GM12878 (cell line): ENCODE results near the gene CLCC1. TPM values are rescaled to one million over a fixed set of nuclear protein-coding genes. Genes with fewer than 3 reads are reported as not detected.
"Not testable (repeated sequence)": the region's sequence is repeated elsewhere in the genome, so short reads cannot be mapped to it uniquely, and the experiment has no call there.

Source experiments
- ATAC-seq: fragments of 200-7000 bp; cut with Tn5 transposase; 3 replicates; pipeline ENCODE4 v1.9.1; 2020; ENCODE audit warnings: mild to moderate bottlenecking, moderate library complexity
- BruUV-seq: library from RNA; stranded (reverse); fragments of 400-500 nt; replicated peaks from 2 replicates; lab custom pipeline; 2021; lab: Mats Ljungman, UMichigan
- CTCF ChIA-PET: fragments of 300-600 bp; sonication (Branson Sonifier 250); formaldehyde crosslinking; extraction: SDS; loops from one replicate; lab custom pipeline; 2021; ENCODE audit warnings: inconsistent platforms; lab: Yijun Ruan, JAX
- POLR2A ChIA-PET: fragments of 350-600 bp; formaldehyde crosslinking; extraction: SDS; loops from one replicate; lab custom pipeline; 2021; ENCODE audit warnings: inconsistent platforms; lab: Charles Lee
- RAD21 ChIA-PET: fragments of 300-600 bp; sonication (Branson Sonifier 250); formaldehyde crosslinking; loops from one replicate; lab custom pipeline; 2023; ENCODE audit warnings: antibody characterized with exemption; ENCODE audit not compliant: unreplicated experiment; lab: Charles Lee
- SMC1A ChIA-PET: fragments of 300-600 bp; sonication (Branson Sonifier 250); formaldehyde crosslinking; loops from one replicate; lab custom pipeline; 2023; ENCODE audit not compliant: unreplicated experiment, uncharacterized antibody; lab: Charles Lee
- DNase-seq: peaks from one replicate; pipeline ENCODE4 v3.0.0-alpha.2; 2011; ENCODE audit warnings: low read depth, low spot score
- FAIRE-seq: peaks from 3 replicates; lab custom pipeline; 2011; peaks lifted over from hg19 to GRCh38; lab: Jason Lieb, UNC
- H2AFZ ChIP-seq: 2 replicates; pipeline ENCODE4 v1.6.0; 2011; ENCODE audit warnings: low read depth, low read length, control low read depth; ENCODE audit not compliant: control insufficient read depth
- H3K27ac ChIP-seq: 2 replicates; pipeline ENCODE4 v1.5.1; 2011; ENCODE audit warnings: control low read depth; ENCODE audit not compliant: control insufficient read depth, insufficient read depth
- H3K27me3 ChIP-seq, 2 experiments: replicated peaks in 1 of 2; 2 replicates each; pipeline versions ENCODE4 v1.6.0 to v1.6.1; 2011; ENCODE audit warnings: low read length in 1 of 2; ENCODE audit not compliant: control insufficient read depth in 2 of 2, insufficient read depth in 2 of 2
- H3K36me3 ChIP-seq, 2 experiments: 2 replicates each; pipeline ENCODE4 v1.5.1; 2011; ENCODE audit warnings: low read length in 1 of 2; ENCODE audit not compliant: control insufficient read depth in 2 of 2, insufficient read depth in 2 of 2
- H3K4me1 ChIP-seq: 2 replicates; pipeline ENCODE4 v1.6.1; 2011; ENCODE audit warnings: mild to moderate bottlenecking, low read length, moderate library complexity, mixed read lengths; ENCODE audit not compliant: control insufficient read depth, insufficient read depth
- H3K4me2 ChIP-seq: 2 replicates; pipeline ENCODE4 v1.6.0; 2011; ENCODE audit warnings: control low read depth; ENCODE audit not compliant: control insufficient read depth, insufficient read depth
- H3K4me3 ChIP-seq: fragments of 200-600 bp; sonication (generic); 2 replicates; pipeline ENCODE4 v1.5.1; 2016
- H3K79me2 ChIP-seq: 2 replicates; pipeline ENCODE4 v1.6.0; 2011; ENCODE audit warnings: low read length; ENCODE audit not compliant: control insufficient read depth, insufficient read depth
- H3K9ac ChIP-seq: 2 replicates; pipeline ENCODE4 v1.8.0; 2011; ENCODE audit warnings: low read length, control low read depth, mixed read lengths; ENCODE audit not compliant: control insufficient read depth, insufficient read depth
- H3K9me3 ChIP-seq: replicated peaks from 3 replicates; pipeline ENCODE4 v1.5.1; 2011; ENCODE audit warnings: mild to moderate bottlenecking, low read length; ENCODE audit not compliant: control insufficient read depth, insufficient read depth
- H4K20me1 ChIP-seq: 2 replicates; pipeline ENCODE4 v1.6.0; 2011; ENCODE audit not compliant: control insufficient read depth, insufficient read depth
- CBX3 ChIP-seq: fragments of 200-600 bp; sonication (generic); IDR thresholded peaks from 2 replicates; pipeline ENCODE4 v1.6.1; 2016; ENCODE audit warnings: low read depth, borderline replicate concordance
- DPF2 ChIP-seq: fragments of 450-650 bp; IDR thresholded peaks from 2 replicates; pipeline ENCODE4 v1.6.1; 2017; ENCODE audit warnings: mild to moderate bottlenecking
- ESRRA ChIP-seq: IDR thresholded peaks from 2 replicates; pipeline ENCODE4 v1.6.1; 2012; ENCODE audit warnings: mild to moderate bottlenecking, low read length, improper control_type of control experiment
- EZH2 ChIP-seq: IDR thresholded peaks from 2 replicates; pipeline ENCODE4 v1.6.1; 2012; ENCODE audit warnings: low read depth, mild to moderate bottlenecking, control low read depth, inconsistent platforms, low read length, borderline replicate concordance; ENCODE audit not compliant: control insufficient read depth
- NFXL1 ChIP-seq: fragments of 450-650 bp; IDR thresholded peaks from 2 replicates; pipeline ENCODE4 v1.6.1; 2017; ENCODE audit warnings: antibody characterized with exemption, mild to moderate bottlenecking, borderline replicate concordance
- NFYB ChIP-seq: IDR thresholded peaks from 2 replicates; pipeline ENCODE4 v1.6.1; 2011; ENCODE audit warnings: low read depth, mild to moderate bottlenecking, low read length, improper control_type of control experiment, moderate library complexity; ENCODE audit not compliant: insufficient read depth
- PML ChIP-seq: IDR thresholded peaks from 2 replicates; pipeline ENCODE4 v1.6.1; 2012; ENCODE audit warnings: low read length, inconsistent platforms
- POLR2AphosphoS2 ChIP-seq: IDR thresholded peaks from 2 replicates; pipeline ENCODE4 v1.6.1; 2011; ENCODE audit warnings: low read depth, mild to moderate bottlenecking, low read length, improper control_type of control experiment, moderate library complexity
- SREBF2 ChIP-seq: IDR thresholded peaks from 2 replicates; pipeline ENCODE4 v1.6.1; 2012; ENCODE audit warnings: mild to moderate bottlenecking, low read length
- TBL1XR1 ChIP-seq: IDR thresholded peaks from 2 replicates; pipeline ENCODE4 v1.6.1; 2012; ENCODE audit warnings: low read depth, low read length, improper control_type of control experiment
- YY1 ChIP-seq: IDR thresholded peaks from 2 replicates; pipeline ENCODE4 v1.6.1; 2011; ENCODE audit warnings: low read depth, mild to moderate bottlenecking, low read length
- ZNF207 ChIP-seq: fragments of 450-650 bp; IDR thresholded peaks from 2 replicates; pipeline ENCODE4 v1.6.1; 2014; ENCODE audit warnings: antibody characterized with exemption, mild to moderate bottlenecking, borderline replicate concordance
- WGBS: methylation state at CpG from one replicate; pipeline ENCODE4 v1.1.6; 2016; ENCODE audit warnings: low lambda C conversion rate; ENCODE audit not compliant: insufficient replicate concordance, insufficient coverage; ENCODE audit errors: missing lambda C conversion rate; 5-methylcytosine and 5-hydroxymethylcytosine counted together
- in situ Hi-C: fragments of 300-500 bp; cut with MboI; formaldehyde crosslinking; loops from 9 replicates; pipeline ENCODE4 v1.14.3; 2018; ENCODE audit warnings: mixed read lengths
- intact Hi-C: fragments of 100-400 bp; cut with micrococcal nuclease; formaldehyde crosslinking; loops from one replicate; pipeline ENCODE4 v1.14.2; 2022; ENCODE audit not compliant: unreplicated experiment
- polyA plus RNA-seq, 11 experiments: library from polyadenylated mRNA; depleted of rRNA in 4 of 11; unstranded in 6 of 11; stranded (reverse) in 5 of 11; fragments of >200 nt; fragmentation: Nextera tagmentation in 4 of 11; fragmentation: Illumina TruSeq in 1 of 11; extraction: Ambion mirVana in 4 of 11; extraction: Trizol in 1 of 11; gene quantifications; 1 replicate in 1 of 11; 2 replicates in 10 of 11; pipeline versions ENCODE4 v1.2.1 to v1.2.3, GENCODE V29; 2011 to 2016; ENCODE audit warnings: inconsistent platforms in 2 of 11, missing spikeins in 2 of 11, low read depth in 1 of 11
- total RNA-seq, 4 experiments: library from RNA; depleted of rRNA in 3 of 4; stranded (reverse); fragments of >200 nt in 3 of 4; fragmentation: Illumina TruSeq in 1 of 4; extraction: Trizol in 1 of 4; gene quantifications; 2 replicates each; pipeline versions ENCODE4 v1.2.1 to v1.2.3, GENCODE V29; 2013 to 2021
- TF ChIP-seq, protein P1 (sequence below): fragments of 450-650 bp; IDR thresholded peaks from 2 replicates; pipeline ENCODE4 v1.6.1; 2016; ENCODE audit warnings: mild to moderate bottlenecking, moderate library complexity, borderline replicate concordance

The CLCC1 gene
- total and polyA plus RNA-seq, 10 of the 15 experiments (the other 5 are each of a cell fraction or from before 2014, with no cell fraction given) = 11.9 to 25.8 (median 16.1) TPM

DNA sequence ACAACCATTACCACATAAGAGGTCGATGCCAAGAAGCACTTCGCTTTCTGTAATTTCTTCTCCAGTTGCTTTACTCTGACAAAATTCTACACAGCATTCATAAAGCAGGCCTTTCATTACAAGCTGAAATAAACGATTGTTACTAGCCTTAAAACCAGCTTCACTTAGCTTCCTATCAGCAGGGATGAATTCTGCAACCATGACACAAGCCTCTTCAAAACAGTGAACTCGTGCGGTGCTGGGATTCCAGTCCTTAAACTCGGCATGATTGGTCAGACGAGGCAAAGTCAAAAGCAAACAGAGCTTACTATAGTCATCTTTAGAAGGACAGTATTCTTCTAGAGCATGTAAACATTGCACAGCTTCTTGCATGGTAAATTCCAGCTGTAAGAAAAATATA lies 48.1 kb upstream of the CLCC1 start (continued):
- TF ChIP-seq POLR2AphosphoS2 (no peak), TBL1XR1 (no peak)

DNA sequence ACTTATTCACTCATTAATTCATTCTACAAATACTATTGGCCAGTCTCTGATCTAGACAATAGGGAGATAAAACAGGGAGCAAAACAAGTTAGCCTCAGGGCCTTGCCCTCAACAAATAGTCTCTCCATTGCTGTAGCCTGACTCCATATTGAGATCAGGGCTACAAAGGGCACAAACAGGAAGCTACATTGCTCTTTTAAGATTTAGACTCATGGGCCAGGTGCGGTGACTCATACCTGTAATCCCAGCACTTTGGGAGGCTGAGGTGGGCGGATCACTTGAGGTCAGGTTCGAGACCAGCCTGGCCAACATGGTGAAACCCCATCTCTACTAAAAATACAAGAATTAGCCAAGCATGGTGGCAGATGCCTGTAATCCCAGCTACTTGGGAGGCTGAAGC lies 33.3 kb upstream of the CLCC1 start:
- intact Hi-C loops, BruUV-seq, FAIRE-seq, ATAC-seq, in situ Hi-C loops, H3K4me2 ChIP-seq, H2AFZ ChIP-seq, H3K27ac ChIP-seq, SMC1A ChIA-PET, H3K9ac ChIP-seq, H3K4me3 ChIP-seq, H3K9me3 ChIP-seq, H3K79me2 ChIP-seq, DNase-seq, H4K20me1 ChIP-seq, H3K4me1 ChIP-seq, H3K27me3 ChIP-seq: not testable (repeated sequence)
- ChIA-PET POLR2A (interaction anchor here (0.7 kb wide), 1 partner anchor 1249 kb away, joined by 3 read pairs; no protein-coding TSS in a partner anchor), CTCF (interaction anchor here (0.9 kb wide), 1 partner anchor 31 kb away, joined by 3 read pairs; no protein-coding TSS in a partner anchor), RAD21 (interaction anchor here (1.1 kb wide), 1 partner anchor 8 kb away, joined by 4 read pairs; no protein-coding TSS in a partner anchor)
- 52% methylated on average over 3 of the region's 3 CpGs for WGBS
- peaks cover 2 to 12% of the 10 kb centered on the region in 2 experiments; a peak in 3 of 4 replicates for H3K36me3 ChIP-seq

DNA sequence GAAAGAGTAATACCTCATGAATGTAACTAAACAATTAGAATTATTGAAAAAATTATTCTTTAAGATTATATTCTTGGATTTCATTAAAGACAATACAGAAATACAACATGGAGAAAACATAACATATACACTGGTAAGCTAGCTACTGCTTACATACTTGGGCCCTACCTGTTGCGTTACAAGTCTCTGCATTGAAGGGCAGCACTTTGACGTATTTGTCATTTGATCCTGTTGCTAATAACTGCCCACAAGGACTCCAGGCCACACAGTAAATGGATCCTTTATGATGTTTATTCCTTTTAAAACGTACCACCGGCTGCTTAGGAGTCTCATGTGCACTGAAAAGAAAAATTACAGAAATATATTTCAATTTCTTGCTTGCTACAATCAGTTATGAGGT lies 19.8 kb upstream of the CLCC1 start:
- CTCF ChIA-PET = no interaction called here
- Histone ChIP-seq H3K36me3 (no peaks in the 10 kb centered on the region; a peak in 2 of 4 replicates), H3K4me1 (no peaks in the 10 kb centered on the region), H2AFZ (no peak overlapping the region), H3K9me3 (no peaks in the 10 kb centered on the region), H3K4me2 (no peak overlapping the region), H3K79me2 (no peaks in the 10 kb centered on the region), H3K9ac (no peak overlapping the region), H3K27me3 (no peaks in the 10 kb centered on the region), H4K20me1 (no peaks in the 10 kb centered on the region), H3K27ac (no peak overlapping the region), H3K4me3 (no peak overlapping the region)
- FAIRE-seq (no peak), DNase-seq (no peak), ATAC-seq (no peak)
- WGBS = 97% methylated on average over 4 of the region's 4 CpGs
- intact Hi-C loops (no loop called here), in situ Hi-C loops (no loop called here)
- BruUV-seq = no TSS peak
- RAD21 ChIA-PET = no interaction called here
- SMC1A ChIA-PET = interaction anchor here (0.6 to 1.1 kb wide), 2 partner anchors 73 to 333 kb away, joined by 3 read pairs; no protein-coding TSS in a partner anchor
- POLR2A ChIA-PET = no interaction called here
- TF ChIP-seq ZNF207 (no peak), NFYB (no peak), ESRRA (no peak), SREBF2 (no peak), DPF2 (no peak), YY1 (no peak), NFXL1 (no peak), CBX3 (no peak), PML (no peak), EZH2 (no peak)
- TF ChIP-seq, protein P1, sequence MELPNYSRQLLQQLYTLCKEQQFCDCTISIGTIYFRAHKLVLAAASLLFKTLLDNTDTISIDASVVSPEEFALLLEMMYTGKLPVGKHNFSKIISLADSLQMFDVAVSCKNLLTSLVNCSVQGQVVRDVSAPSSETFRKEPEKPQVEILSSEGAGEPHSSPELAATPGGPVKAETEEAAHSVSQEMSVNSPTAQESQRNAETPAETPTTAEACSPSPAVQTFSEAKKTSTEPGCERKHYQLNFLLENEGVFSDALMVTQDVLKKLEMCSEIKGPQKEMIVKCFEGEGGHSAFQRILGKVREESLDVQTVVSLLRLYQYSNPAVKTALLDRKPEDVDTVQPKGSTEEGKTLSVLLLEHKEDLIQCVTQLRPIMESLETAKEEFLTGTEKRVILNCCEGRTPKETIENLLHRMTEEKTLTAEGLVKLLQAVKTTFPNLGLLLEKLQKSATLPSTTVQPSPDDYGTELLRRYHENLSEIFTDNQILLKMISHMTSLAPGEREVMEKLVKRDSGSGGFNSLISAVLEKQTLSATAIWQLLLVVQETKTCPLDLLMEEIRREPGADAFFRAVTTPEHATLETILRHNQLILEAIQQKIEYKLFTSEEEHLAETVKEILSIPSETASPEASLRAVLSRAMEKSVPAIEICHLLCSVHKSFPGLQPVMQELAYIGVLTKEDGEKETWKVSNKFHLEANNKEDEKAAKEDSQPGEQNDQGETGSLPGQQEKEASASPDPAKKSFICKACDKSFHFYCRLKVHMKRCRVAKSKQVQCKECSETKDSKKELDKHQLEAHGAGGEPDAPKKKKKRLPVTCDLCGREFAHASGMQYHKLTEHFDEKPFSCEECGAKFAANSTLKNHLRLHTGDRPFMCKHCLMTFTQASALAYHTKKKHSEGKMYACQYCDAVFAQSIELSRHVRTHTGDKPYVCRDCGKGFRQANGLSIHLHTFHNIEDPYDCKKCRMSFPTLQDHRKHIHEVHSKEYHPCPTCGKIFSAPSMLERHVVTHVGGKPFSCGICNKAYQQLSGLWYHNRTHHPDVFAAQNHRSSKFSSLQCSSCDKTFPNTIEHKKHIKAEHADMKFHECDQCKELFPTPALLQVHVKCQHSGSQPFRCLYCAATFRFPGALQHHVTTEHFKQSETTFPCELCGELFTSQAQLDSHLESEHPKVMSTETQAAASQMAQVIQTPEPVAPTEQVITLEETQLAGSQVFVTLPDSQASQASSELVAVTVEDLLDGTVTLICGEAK = no peak
